Fibroblast of lung (primary cell): ENCODE data around the gene SULF2. TPM values are rescaled to one million over a fixed set of nuclear protein-coding genes. Genes with fewer than 3 reads are reported as not detected.

Experiments used
- DNase-seq, 2 donors: peaks; one replicate each; pipeline versions ENCODE4 v3.0.0 to v3.0.0-alpha.2; 2010; ENCODE audit warnings: low read depth in 2 of 2
- H2AFZ ChIP-seq: 2 replicates; pipeline ENCODE4 v1.5.1; 2012; ENCODE audit warnings: low read length, control low read depth, inconsistent platforms
- H3K27ac ChIP-seq: 2 replicates; pipeline ENCODE4 v1.5.1; 2011; ENCODE audit warnings: low read length, control low read depth; ENCODE audit not compliant: insufficient read depth
- H3K27me3 ChIP-seq: 2 replicates; pipeline ENCODE4 v1.5.1; 2011; ENCODE audit warnings: mild to moderate bottlenecking, low read length; ENCODE audit not compliant: control insufficient read depth, insufficient read depth
- H3K36me3 ChIP-seq: 2 replicates; pipeline ENCODE4 v1.5.1; 2011; ENCODE audit warnings: low read length; ENCODE audit not compliant: control insufficient read depth, insufficient read depth
- H3K4me1 ChIP-seq: 2 replicates; pipeline ENCODE4 v1.5.1; 2011; ENCODE audit warnings: low read length; ENCODE audit not compliant: control insufficient read depth, insufficient read depth; ENCODE audit errors: extremely low read depth
- H3K4me2 ChIP-seq: 2 replicates; pipeline ENCODE4 v1.5.1; 2011; ENCODE audit warnings: low read length, control low read depth; ENCODE audit not compliant: insufficient read depth; ENCODE audit errors: extremely low read depth
- H3K4me3 ChIP-seq, 4 experiments: fragments of 200-600 bp in 1 of 4; sonication (generic) in 1 of 4; replicated peaks in 1 of 4; 2 replicates each; pipeline ENCODE4 v1.5.1; 2011 to 2016; ENCODE audit warnings: low read length in 4 of 4, low read depth in 3 of 4, mild to moderate bottlenecking in 3 of 4, control low read depth in 2 of 4, inconsistent platforms in 1 of 4, mixed read lengths in 1 of 4; ENCODE audit not compliant: insufficient read depth in 1 of 4; ENCODE audit errors: control extremely low read depth in 1 of 4
- H3K79me2 ChIP-seq: 2 replicates; pipeline ENCODE4 v1.5.1; 2012; ENCODE audit warnings: mild to moderate bottlenecking, low read length, inconsistent platforms; ENCODE audit not compliant: control insufficient read depth, insufficient read depth
- H3K9ac ChIP-seq: 2 replicates; pipeline ENCODE4 v1.5.1; 2011; ENCODE audit warnings: mild to moderate bottlenecking, low read length, control low read depth; ENCODE audit not compliant: insufficient read depth
- H3K9me3 ChIP-seq: 2 replicates; pipeline ENCODE4 v1.5.1; 2012; ENCODE audit warnings: low read depth, low read length; ENCODE audit not compliant: control insufficient read depth, insufficient read depth
- H4K20me1 ChIP-seq: 2 replicates; pipeline ENCODE4 v1.5.1; 2011; ENCODE audit warnings: low read length; ENCODE audit not compliant: control insufficient read depth, insufficient read depth; ENCODE audit errors: extremely low read depth
- EZH2 ChIP-seq: IDR thresholded peaks from 2 replicates; pipeline ENCODE4 v1.5.1; 2012; ENCODE audit warnings: low read length, control low read depth, mild to moderate bottlenecking; ENCODE audit errors: missing control alignments
- polyA plus RNA-seq, 2 donors: library from polyadenylated mRNA; depleted of rRNA in 1 of 2; stranded (reverse) in 1 of 2; unstranded in 1 of 2; fragments of >200 nt; gene quantifications; 2 replicates each; pipeline ENCODE4 v1.2.1, GENCODE V29; 2011 to 2012; ENCODE audit warnings: missing spikeins in 1 of 2
- total RNA-seq: library from RNA; depleted of rRNA; stranded (reverse); fragments of >200 nt; gene quantifications from 2 replicates; pipeline ENCODE4 v1.2.1, GENCODE V29; 2014
- TF ChIP-seq, protein P1 (sequence below), 2 donors: IDR thresholded peaks in 1 of 2; conservative IDR thresholded peaks in 1 of 2; 1 replicate in 1 of 2; 2 replicates in 1 of 2; pipeline ENCODE4 v1.5.1; 2011 to 2012; ENCODE audit warnings: low read length in 2 of 2, control low read depth in 1 of 2, inconsistent platforms in 1 of 2, low read depth in 1 of 2, mild to moderate bottlenecking in 1 of 2

The SULF2 gene
- total and polyA plus RNA-seq, 2 donors (not counting 1 experiment from before 2014, with no cell fraction given), result 0.26 to 9.6 TPM

DNA sequence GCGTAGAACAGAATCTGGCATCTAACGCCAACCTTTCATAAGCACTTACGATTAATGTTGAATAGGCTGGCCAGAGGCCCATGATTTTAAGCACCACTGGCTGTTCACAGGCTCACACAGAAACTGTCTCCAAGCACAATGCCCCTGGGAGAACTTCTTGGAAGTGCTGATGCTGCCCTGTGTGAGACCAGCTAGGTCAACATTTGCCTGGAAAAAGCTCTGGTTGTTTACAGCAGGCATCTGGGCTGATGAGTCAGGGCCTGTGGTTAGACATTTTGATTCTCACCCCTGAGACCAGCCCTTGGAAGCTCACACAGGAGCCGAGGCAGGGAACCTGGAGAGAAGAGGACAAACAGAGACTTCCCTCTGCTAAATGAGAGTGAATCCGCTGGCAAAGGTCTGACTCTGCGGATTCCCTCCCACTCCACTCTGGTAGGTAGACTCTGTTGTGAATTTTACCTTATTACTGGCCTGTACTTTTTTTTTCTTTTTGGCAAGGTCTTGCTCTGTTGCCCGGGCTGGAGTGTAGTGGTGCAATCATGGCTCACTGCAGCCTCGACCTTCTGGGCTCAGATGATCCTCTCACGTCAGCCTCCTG, 6.8 kb upstream of the SULF2 start:
- H3K27ac ChIP-seq, result no peak overlapping the region
- TF ChIP-seq, protein P1, sequence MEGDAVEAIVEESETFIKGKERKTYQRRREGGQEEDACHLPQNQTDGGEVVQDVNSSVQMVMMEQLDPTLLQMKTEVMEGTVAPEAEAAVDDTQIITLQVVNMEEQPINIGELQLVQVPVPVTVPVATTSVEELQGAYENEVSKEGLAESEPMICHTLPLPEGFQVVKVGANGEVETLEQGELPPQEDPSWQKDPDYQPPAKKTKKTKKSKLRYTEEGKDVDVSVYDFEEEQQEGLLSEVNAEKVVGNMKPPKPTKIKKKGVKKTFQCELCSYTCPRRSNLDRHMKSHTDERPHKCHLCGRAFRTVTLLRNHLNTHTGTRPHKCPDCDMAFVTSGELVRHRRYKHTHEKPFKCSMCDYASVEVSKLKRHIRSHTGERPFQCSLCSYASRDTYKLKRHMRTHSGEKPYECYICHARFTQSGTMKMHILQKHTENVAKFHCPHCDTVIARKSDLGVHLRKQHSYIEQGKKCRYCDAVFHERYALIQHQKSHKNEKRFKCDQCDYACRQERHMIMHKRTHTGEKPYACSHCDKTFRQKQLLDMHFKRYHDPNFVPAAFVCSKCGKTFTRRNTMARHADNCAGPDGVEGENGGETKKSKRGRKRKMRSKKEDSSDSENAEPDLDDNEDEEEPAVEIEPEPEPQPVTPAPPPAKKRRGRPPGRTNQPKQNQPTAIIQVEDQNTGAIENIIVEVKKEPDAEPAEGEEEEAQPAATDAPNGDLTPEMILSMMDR (conservative IDR thresholded peaks at IDR 0.05 in 1 of 2, IDR thresholded peaks at IDR 0.05 in 1 of 2; ENCODE audit: low read depth in 1 of 2, low read length in 2 of 2), result no peak
- no peak for TF ChIP-seq EZH2
- no peak overlapping the region for H3K9ac ChIP-seq
- no peak overlapping the region for H3K4me3 ChIP-seq
- peaks cover 2% of the 10 kb centered on the region for H3K27me3 ChIP-seq
- H3K4me2 ChIP-seq, result no peak overlapping the region
- H4K20me1 ChIP-seq, result no peaks in the 10 kb centered on the region
- H2AFZ ChIP-seq, result no peak overlapping the region
- no peaks in the 10 kb centered on the region for H3K9me3 ChIP-seq
- peaks cover 2% of the 10 kb centered on the region for H3K4me1 ChIP-seq
- DNase-seq, result peak; percentile 95 to 98
- H3K79me2 ChIP-seq, result no peaks in the 10 kb centered on the region
- no peaks in the 10 kb centered on the region for H3K36me3 ChIP-seq

DNA sequence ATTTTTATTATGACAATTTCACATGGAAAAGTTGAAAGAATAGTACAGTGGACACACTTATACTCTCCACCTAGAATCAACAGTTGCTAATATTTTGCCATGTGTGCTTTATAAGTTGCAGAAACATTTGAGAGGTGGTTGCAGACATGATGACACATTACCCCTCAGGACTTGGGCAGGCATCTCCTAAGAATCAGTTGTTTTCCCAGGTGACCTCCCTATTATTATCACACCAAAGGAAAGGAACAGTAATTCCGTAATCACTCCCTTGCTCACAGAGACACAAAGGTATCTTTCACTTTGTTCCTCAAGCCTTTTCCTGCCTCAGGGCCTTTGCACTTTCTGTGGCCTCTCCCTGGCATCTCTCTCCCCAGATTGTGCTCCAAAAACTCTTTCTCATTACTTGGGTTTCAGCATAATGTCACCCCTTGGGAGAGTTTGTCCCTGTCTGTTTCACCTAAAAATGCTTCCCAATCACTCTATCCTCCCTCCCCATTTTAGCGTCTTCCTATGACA, 5.9 kb upstream of the SULF2 start:
- DNase-seq, result no peak
- Histone ChIP-seq H3K9ac (no peak overlapping the region), H3K36me3 (no peaks in the 10 kb centered on the region), H3K27me3 (peaks cover 10% of the 10 kb centered on the region), H3K4me3 (no peak overlapping the region), H3K4me1 (peaks cover 2% of the 10 kb centered on the region), H3K9me3 (no peaks in the 10 kb centered on the region), H3K4me2 (no peak overlapping the region), H2AFZ (no peak overlapping the region), H3K27ac (no peak overlapping the region), H4K20me1 (no peaks in the 10 kb centered on the region), H3K79me2 (no peaks in the 10 kb centered on the region)
- TF ChIP-seq, protein P1 (conservative IDR thresholded peaks at IDR 0.05 in 1 of 2, IDR thresholded peaks at IDR 0.05 in 1 of 2; ENCODE audit: low read depth in 1 of 2, low read length in 2 of 2), result no peak
- no peak for TF ChIP-seq EZH2

DNA sequence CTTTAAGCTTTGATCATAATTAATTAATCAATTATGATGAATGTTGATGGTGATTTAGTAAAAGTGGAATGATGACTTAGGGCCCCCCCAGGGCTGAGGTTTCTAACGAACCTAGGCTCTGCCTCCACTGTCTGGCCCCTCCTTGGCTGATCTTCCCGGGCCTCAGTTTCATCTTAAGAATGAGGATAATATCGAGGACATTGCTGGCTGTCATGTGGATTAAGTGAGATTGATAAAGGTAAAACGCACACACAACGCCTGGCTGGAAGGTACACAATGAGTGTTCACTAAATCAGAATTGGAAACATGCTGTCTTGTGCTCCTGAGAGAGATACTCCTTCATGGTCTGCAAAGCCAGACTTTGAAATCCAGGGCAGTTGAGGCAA, 5.3 kb upstream of the SULF2 start:
- Histone ChIP-seq H3K4me1 (peaks cover 2% of the 10 kb centered on the region), H3K9ac (no peak overlapping the region), H3K36me3 (no peaks in the 10 kb centered on the region), H3K79me2 (no peaks in the 10 kb centered on the region), H3K4me2 (no peak overlapping the region), H4K20me1 (no peaks in the 10 kb centered on the region), H3K27me3 (peaks cover 15% of the 10 kb centered on the region), H2AFZ (no peak overlapping the region), H3K9me3 (no peaks in the 10 kb centered on the region), H3K4me3 (no peak overlapping the region), H3K27ac (no peak overlapping the region)
- TF ChIP-seq EZH2, result no peak
- TF ChIP-seq, protein P1 (conservative IDR thresholded peaks at IDR 0.05 in 1 of 2, IDR thresholded peaks at IDR 0.05 in 1 of 2; ENCODE audit: low read depth in 1 of 2, low read length in 2 of 2), result no peak
- DNase-seq, result no peak
